ENCODE results near the gene FBXL17. TPM values are rescaled to one million over a fixed set of nuclear protein-coding genes. Genes with fewer than 3 reads are reported as not detected.

Gene FBXL17
- total and polyA plus RNA-seq, 2 of the 13 experiments (the other 11 are each of a cell fraction or from before 2014, with no cell fraction given): 3.0 to 7.9 TPM

DNA sequence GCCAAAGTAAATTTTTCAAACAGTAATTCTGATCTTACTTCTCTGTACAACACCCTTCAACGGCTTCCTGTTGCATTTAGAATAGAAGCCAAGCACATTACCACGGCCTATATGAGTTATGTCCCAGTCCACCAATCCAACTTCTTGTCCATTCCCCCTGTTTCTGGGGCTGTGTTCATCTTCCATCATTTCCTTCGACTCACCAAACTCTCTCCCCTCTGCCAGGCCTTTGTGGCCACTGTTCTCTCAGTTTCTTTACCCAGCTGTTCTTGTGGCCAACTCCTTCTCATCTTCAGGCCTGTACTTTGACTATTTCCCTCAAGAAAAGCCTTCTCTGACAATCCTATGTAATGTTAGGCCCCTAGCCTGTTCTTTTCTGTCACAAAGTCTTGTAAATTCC is 451.8 kb downstream of the FBXL17 start:
- H3K79me2 ChIP-seq (ENCODE audit: insufficient read depth, low read length): no peaks in the 10 kb centered on the region
- ATAC-seq: no peak
- WGBS (ENCODE audit: low lambda C conversion rate): 72% methylated on average over 3 of the region's 3 CpGs
- no TSS peak for BruUV-seq (replicated peaks)
- no peaks in the 10 kb centered on the region for H3K36me3 ChIP-seq (replicated peaks in 1 of 2; ENCODE audit: control insufficient read depth in 1 of 2, insufficient read depth in 2 of 2, low read length in 2 of 2)
- no peak overlapping the region for H3K4me3 ChIP-seq (replicated peaks in 1 of 3; ENCODE audit: insufficient read depth in 1 of 3, low read depth in 2 of 3, low read length in 3 of 3)
- ChIA-PET CTCF (ENCODE audit: low intra/inter-chr PET ratio, low total read pairs) (no interaction called here), POLR2A (no interaction called here)
- FAIRE-seq: no peak
- TF ChIP-seq ZNF672 (CRISPR knock-in tag; IDR thresholded peaks at IDR 0.05): no peak
- no peaks in the 10 kb centered on the region for H3K4me1 ChIP-seq (ENCODE audit: insufficient read depth, low read length)
- no peak overlapping the region for H3K27ac ChIP-seq (ENCODE audit: extremely low read length, insufficient read depth, low read length)
- no peak overlapping the region for H2AFZ ChIP-seq (ENCODE audit: low read length)
- in situ Hi-C loops (cut with HindIII; ENCODE audit: extremely low pct_ligation_motif_present, low pct_unique_long_range_greater_than_20kb): no loop called here
- no peak overlapping the region for H3K4me2 ChIP-seq (ENCODE audit: low read depth, low read length)
- intact Hi-C loops (cut with micrococcal nuclease; ENCODE audit: unreplicated experiment): no loop called here
- DNase-seq (ENCODE audit: low spot score): no peak
- H4K20me1 ChIP-seq (ENCODE audit: insufficient read depth, low read length): no peaks in the 10 kb centered on the region
- no peaks in the 10 kb centered on the region for H3K27me3 ChIP-seq (ENCODE audit: control insufficient read depth in 1 of 2, insufficient read depth in 2 of 2, low read length in 2 of 2)
- H3K9ac ChIP-seq (ENCODE audit: insufficient read depth, low read depth, low read length): no peak overlapping the region
- no peaks in the 10 kb centered on the region for H3K9me3 ChIP-seq (ENCODE audit: low read length)

GRCh38 chr5:107929080-107929479 is 452.8 kb downstream of the FBXL17 start:
- Histone ChIP-seq H3K27me3 (ENCODE audit: control insufficient read depth in 1 of 2, insufficient read depth in 2 of 2, low read length in 2 of 2) (no peaks in the 10 kb centered on the region), H3K36me3 (replicated peaks in 1 of 2; ENCODE audit: control insufficient read depth in 1 of 2, insufficient read depth in 2 of 2, low read length in 2 of 2) (no peaks in the 10 kb centered on the region), H3K9ac (ENCODE audit: insufficient read depth, low read depth, low read length) (no peak overlapping the region), H2AFZ (ENCODE audit: low read length) (no peak overlapping the region), H3K4me2 (ENCODE audit: low read depth, low read length) (no peak overlapping the region), H3K27ac (ENCODE audit: extremely low read length, insufficient read depth, low read length) (no peak overlapping the region), H3K79me2 (ENCODE audit: insufficient read depth, low read length) (no peaks in the 10 kb centered on the region), H3K9me3 (ENCODE audit: low read length) (no peaks in the 10 kb centered on the region), H3K4me3 (replicated peaks in 1 of 3; ENCODE audit: insufficient read depth in 1 of 3, low read depth in 2 of 3, low read length in 3 of 3) (no peak overlapping the region), H4K20me1 (ENCODE audit: insufficient read depth, low read length) (no peaks in the 10 kb centered on the region), H3K4me1 (ENCODE audit: insufficient read depth, low read length) (no peaks in the 10 kb centered on the region)
- BruUV-seq (replicated peaks): no TSS peak
- FAIRE-seq (no peak), DNase-seq (ENCODE audit: low spot score) (no peak), ATAC-seq (no peak)
- in situ Hi-C loops (cut with HindIII; ENCODE audit: extremely low pct_ligation_motif_present, low pct_unique_long_range_greater_than_20kb): no loop called here
- ChIA-PET CTCF (ENCODE audit: low intra/inter-chr PET ratio, low total read pairs) (no interaction called here), POLR2A (no interaction called here)
- TF ChIP-seq, protein P1, sequence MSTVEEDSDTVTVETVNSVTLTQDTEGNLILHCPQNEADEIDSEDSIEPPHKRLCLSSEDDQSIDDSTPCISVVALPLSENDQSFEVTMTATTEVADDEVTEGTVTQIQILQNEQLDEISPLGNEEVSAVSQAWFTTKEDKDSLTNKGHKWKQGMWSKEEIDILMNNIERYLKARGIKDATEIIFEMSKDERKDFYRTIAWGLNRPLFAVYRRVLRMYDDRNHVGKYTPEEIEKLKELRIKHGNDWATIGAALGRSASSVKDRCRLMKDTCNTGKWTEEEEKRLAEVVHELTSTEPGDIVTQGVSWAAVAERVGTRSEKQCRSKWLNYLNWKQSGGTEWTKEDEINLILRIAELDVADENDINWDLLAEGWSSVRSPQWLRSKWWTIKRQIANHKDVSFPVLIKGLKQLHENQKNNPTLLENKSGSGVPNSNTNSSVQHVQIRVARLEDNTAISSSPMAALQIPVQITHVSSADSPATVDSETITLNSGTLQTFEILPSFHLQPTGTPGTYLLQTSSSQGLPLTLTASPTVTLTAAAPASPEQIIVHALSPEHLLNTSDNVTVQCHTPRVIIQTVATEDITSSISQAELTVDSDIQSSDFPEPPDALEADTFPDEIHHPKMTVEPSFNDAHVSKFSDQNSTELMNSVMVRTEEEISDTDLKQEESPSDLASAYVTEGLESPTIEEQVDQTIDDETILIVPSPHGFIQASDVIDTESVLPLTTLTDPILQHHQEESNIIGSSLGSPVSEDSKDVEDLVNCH (CRISPR knock-in tag; IDR thresholded peaks at IDR 0.05): no peak
- TF ChIP-seq ZNF580 (CRISPR knock-in tag; IDR thresholded peaks at IDR 0.05; ENCODE audit: borderline replicate concordance, low read depth): no peak
- TF ChIP-seq ZNF816 (CRISPR knock-in tag; IDR thresholded peaks at IDR 0.05; ENCODE audit: borderline replicate concordance): no peak
- no peak for TF ChIP-seq NFYB (CRISPR knock-in tag; IDR thresholded peaks at IDR 0.05)
- no peak for TF ChIP-seq IKZF5 (CRISPR knock-in tag; IDR thresholded peaks at IDR 0.05)
- TF ChIP-seq, protein P2, sequence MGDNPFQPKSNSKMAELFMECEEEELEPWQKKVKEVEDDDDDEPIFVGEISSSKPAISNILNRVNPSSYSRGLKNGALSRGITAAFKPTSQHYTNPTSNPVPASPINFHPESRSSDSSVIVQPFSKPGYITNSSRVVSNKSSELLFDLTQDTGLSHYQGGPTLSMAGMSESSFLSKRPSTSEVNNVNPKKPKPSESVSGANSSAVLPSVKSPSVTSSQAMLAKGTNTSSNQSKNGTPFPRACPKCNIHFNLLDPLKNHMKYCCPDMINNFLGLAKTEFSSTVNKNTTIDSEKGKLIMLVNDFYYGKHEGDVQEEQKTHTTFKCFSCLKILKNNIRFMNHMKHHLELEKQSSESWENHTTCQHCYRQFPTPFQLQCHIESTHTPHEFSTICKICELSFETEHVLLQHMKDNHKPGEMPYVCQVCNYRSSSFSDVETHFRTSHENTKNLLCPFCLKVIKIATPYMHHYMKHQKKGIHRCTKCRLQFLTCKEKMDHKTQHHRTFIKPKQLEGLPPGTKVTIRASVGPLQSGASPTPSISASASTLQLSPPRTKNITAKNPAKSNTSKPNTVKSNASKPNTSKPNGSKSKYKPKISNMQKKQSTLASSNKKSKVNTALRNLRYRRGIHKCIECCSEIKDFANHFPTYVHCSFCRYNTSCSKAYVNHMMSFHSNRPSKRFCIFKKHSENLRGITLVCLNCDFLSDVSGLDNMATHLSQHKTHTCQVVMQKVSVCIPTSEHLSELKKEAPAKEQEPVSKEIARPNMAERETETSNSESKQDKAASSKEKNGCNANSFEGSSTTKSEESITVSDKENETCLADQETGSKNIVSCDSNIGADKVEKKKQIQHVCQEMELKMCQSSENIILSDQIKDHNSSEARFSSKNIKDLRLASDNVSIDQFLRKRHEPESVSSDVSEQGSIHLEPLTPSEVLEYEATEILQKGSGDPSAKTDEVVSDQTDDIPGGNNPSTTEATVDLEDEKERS (CRISPR knock-in tag; IDR thresholded peaks at IDR 0.05): no peak
- TF ChIP-seq ZSCAN5A (CRISPR knock-in tag; IDR thresholded peaks at IDR 0.05; ENCODE audit: borderline replicate concordance): no peak
- TF ChIP-seq REXO4 (CRISPR knock-in tag; IDR thresholded peaks at IDR 0.05; ENCODE audit: borderline replicate concordance): no peak
- intact Hi-C loops (cut with micrococcal nuclease; ENCODE audit: unreplicated experiment): no loop called here
